AG04450 (cell line): ENCODE results near the gene PGS1. TPM values are rescaled to one million over a fixed set of nuclear protein-coding genes. Genes with fewer than 3 reads are reported as not detected.

Experiments
- CTCF ChIA-PET: fragments of 300-600, 350-600 bp; formaldehyde crosslinking; extraction: SDS; loops from one replicate; lab custom pipeline; 2022; ENCODE audit warnings: antibody characterized with exemption, inconsistent platforms; lab: Charles Lee
- POLR2A ChIA-PET: fragments of 350-600 bp; formaldehyde crosslinking; extraction: SDS; loops from one replicate; lab custom pipeline; 2021; ENCODE audit warnings: antibody characterized with exemption, inconsistent platforms; lab: Yijun Ruan, JAX
- DNase-seq: peaks from one replicate; pipeline ENCODE4 v3.0.0-alpha.2; 2011; ENCODE audit warnings: low read depth, low spot score
- H3K27ac ChIP-seq: one replicate; pipeline ENCODE4 v1.5.1; 2012; ENCODE audit warnings: low read depth, low read length, control low read depth
- H3K27me3 ChIP-seq: one replicate; pipeline ENCODE4 v1.6.0; 2012; ENCODE audit warnings: low read length; ENCODE audit not compliant: control insufficient read depth, insufficient read depth
- H3K4me3 ChIP-seq: 2 replicates; pipeline ENCODE4 v1.5.1; 2011; ENCODE audit warnings: mild to moderate bottlenecking, low read depth, low read length, control low read depth
- H3K9me3 ChIP-seq: 2 replicates; pipeline ENCODE4 v1.5.1; 2012; ENCODE audit warnings: low read length; ENCODE audit not compliant: control insufficient read depth, insufficient read depth
- CTCF ChIP-seq: IDR thresholded peaks from 2 replicates; pipeline ENCODE4 v1.5.1; 2011; ENCODE audit warnings: low read depth, low read length, control low read depth, inconsistent platforms
- polyA plus RNA-seq: library from polyadenylated mRNA; depleted of rRNA; stranded (reverse); fragments of >200 nt; gene quantifications from 2 replicates; pipeline ENCODE4 v1.2.3, GENCODE V29; 2011

Gene PGS1
- polyA plus RNA-seq, 1 experiment: 31.0 TPM

- TF ChIP-seq CTCF: no peak
- H3K9me3 ChIP-seq: no peaks in the 10 kb centered on the region; the same call in 1 of the 2 replicates
- no peak overlapping the region for H3K4me3 ChIP-seq
- DNase-seq: no peak
- CTCF ChIA-PET: interaction anchor here (0.7 to 1.9 kb wide), 3 partner anchors 11 to 12 kb away, joined by 3 to 6 read pairs (median 4); no protein-coding TSS in a partner anchor
- H3K27ac ChIP-seq: no peak overlapping the region
- H3K27me3 ChIP-seq: no peaks in the 10 kb centered on the region
- POLR2A ChIA-PET: no interaction called here
These were observed 54.7 kb downstream of the PGS1 start for GRCh38 chr17:78433013-78433727.

DNA sequence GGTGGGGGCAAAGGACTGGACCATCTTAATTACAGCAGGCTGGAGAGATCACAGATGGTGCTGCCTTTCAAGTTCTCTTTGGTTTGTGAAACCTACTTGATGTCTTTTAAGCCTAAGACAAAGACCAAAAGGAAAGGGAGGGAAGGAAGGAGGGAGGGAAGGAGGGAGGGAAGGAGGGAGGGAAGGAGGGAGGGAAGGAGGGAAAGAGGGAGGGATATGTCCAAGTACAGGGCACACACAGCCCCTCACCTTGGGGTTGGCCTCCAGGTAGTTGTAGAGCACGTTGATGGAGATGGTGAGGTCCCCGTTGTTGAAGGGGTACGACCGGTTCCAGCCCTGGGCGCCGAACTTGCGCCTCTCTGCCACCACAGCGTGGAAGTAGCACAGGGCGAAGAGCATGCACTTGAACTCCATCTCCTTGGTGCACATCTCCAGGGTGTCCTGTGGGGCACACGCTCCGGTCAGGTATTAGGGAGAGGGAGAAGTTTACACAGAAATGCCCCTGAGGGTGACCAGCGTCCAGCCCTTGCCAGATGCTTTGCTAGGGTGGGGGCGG is 55.4 kb downstream of the PGS1 start:
- no peak for DNase-seq
- no peaks in the 10 kb centered on the region; the same call in 1 of the 2 replicates for H3K9me3 ChIP-seq
- TF ChIP-seq CTCF: no peak
- CTCF ChIA-PET: interaction anchor here (0.5 to 1.9 kb wide), 2 partner anchors 12 to 22 kb away, joined by 4 to 6 read pairs; no protein-coding TSS in a partner anchor
- no peaks in the 10 kb centered on the region for H3K27me3 ChIP-seq
- POLR2A ChIA-PET: no interaction called here
- H3K27ac ChIP-seq: no peak overlapping the region
- no peak overlapping the region for H3K4me3 ChIP-seq

DNA sequence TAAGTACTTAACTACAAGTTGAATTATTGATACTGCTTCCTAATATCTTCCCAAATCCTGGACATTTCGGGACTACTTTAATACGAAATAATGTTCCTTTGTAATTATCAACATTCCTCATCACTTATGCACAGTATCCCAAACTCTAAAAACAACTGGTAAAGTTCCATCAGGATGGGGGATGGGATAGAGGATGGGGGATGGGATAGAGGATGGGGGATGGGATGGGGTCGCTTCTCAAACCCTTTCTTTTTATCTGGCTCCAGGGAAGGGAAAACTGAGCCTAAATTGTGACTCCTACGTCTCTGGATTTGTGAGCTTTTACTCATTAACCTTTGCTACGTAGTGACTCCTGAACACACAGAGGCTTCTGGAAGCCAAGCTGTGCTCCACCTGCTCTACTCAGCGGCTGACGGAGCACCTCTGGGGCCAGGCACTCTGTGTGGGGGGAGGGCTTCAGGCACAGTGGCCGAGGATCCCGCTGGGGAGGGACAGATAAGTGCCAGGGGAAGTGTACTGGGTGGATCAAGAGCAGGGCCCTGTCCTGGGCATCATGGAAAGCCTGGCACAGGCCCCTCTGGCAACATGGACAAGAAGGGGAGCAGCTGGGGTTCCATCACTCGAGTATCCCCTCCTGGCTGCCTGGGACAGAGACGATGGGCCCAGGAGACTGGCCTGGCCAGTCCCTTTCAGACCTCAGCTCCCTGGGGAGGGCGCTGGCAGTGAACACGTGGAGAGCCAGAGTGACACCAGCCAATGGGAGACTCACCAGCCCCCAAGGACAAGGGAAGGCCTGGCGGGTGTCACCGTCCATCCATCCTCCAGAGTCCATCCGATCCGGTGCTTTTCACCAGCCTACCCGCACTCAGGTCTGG is 56.2 kb downstream of the PGS1 start:
- ChIA-PET POLR2A (no interaction called here), CTCF (interaction anchor here (0.5 to 1.9 kb wide), 2 partner anchors 13 to 23 kb away, joined by 4 to 6 read pairs; no protein-coding TSS in a partner anchor)
- TF ChIP-seq CTCF: no peak
- no peak overlapping the region for H3K27ac ChIP-seq
- no peak overlapping the region for H3K4me3 ChIP-seq
- H3K9me3 ChIP-seq: no peaks in the 10 kb centered on the region; the same call in 1 of the 2 replicates
- DNase-seq: no peak
- H3K27me3 ChIP-seq: no peaks in the 10 kb centered on the region

GRCh38 chr17:78435330-78436005 is 57.0 kb downstream of the PGS1 start:
- H3K27me3 ChIP-seq: peaks cover 2% of the 10 kb centered on the region
- no peak overlapping the region for H3K27ac ChIP-seq
- DNase-seq: no peak
- CTCF ChIA-PET: interaction anchor here (1.0 to 1.9 kb wide), 2 partner anchors 13 to 273 kb away, joined by 3 to 6 read pairs; no protein-coding TSS in a partner anchor
- POLR2A ChIA-PET: no interaction called here
- H3K4me3 ChIP-seq: no peak overlapping the region
- TF ChIP-seq CTCF: no peak
- H3K9me3 ChIP-seq: no peaks in the 10 kb centered on the region; the same call in 1 of the 2 replicates
